SH-SY5Y (cell line): ENCODE measurements around the gene NTSR1.

Experiments used
- GATA2 ChIP-seq: IDR thresholded peaks from 2 replicates; pipeline ENCODE4 v1.6.1; 2011; ENCODE audit warnings: mild to moderate bottlenecking, low read depth, low read length
- GATA3 ChIP-seq: IDR thresholded peaks from 2 replicates; pipeline ENCODE4 v1.6.1; 2011; ENCODE audit warnings: low read depth, mild to moderate bottlenecking, low read length, moderate library complexity

The NTSR1 gene

DNA sequence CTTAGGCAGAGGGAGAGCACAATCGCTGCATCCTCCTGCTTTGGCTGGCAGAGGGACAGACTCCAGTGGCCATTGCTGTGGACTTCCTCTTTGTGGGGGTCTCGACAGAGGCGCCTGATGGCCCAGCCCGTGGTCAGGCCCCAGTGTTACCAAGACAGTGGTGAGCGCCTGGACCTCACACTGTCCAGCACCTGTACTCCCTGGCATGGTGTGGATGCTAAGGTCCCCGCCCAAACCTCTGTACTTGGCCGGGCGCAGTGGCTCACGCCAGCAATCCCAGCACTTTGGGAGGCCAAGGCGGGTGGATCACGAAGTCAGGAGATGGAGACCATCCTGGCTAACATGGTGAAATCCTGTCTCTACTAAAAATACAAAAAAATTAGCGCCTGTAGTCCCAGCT lies 2.3 kb upstream of the NTSR1 start:
- no peak for TF ChIP-seq GATA3
- TF ChIP-seq GATA2: no peak

DNA sequence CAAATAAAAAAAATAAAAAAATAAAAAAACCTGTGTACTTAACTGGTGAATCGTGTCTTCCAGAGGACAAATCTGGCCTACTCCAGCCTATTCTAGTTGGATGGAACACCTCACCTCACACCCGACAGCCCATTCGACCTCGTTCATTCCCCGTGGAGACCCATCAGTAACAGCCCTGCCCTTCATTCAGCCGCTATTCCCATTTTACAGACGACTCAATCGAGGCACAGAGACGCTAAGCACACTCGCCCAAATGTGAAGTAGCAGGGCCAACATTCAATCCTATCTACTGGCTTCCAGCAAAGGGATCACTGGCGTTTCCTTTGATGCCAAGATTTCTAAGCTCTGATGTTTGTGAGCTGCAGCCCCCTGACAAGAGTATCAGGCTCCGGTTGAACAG lies 1.8 kb upstream of the NTSR1 start:
- TF ChIP-seq GATA2 (no peak), GATA3 (no peak)

DNA sequence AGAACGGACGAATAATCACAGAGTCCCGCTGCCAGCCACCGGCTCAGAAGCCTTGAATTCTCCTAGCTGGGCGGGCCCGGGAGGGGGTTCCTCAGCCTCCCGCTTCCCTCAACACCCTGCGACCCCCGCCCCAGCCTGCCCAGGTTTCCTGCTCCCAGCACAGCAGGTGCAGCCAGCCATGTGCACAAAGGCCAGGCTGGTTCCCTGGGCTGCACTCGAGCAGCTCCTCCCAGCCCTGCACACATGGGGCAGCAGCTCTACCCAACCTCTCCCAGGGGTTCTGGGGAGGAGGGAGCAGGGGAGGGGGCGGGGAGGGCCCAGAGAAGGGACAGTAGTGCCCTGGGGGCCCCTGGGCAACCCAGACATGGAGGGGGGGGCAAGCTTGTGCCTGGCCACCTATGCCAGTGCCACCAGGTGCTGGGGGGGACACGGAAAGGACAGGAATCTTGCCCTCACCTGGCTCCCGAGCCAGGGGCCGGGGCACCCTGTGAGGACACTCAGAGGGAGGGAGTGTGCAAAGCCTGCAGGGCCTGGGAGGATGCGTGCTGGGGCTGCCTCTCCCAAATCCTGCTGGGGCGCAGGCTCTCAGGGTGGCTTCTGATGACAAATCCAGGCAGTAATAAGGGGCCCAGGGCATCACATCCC lies 1.2 kb upstream of the NTSR1 start:
- TF ChIP-seq GATA3 (no peak), GATA2 (no peak)

DNA sequence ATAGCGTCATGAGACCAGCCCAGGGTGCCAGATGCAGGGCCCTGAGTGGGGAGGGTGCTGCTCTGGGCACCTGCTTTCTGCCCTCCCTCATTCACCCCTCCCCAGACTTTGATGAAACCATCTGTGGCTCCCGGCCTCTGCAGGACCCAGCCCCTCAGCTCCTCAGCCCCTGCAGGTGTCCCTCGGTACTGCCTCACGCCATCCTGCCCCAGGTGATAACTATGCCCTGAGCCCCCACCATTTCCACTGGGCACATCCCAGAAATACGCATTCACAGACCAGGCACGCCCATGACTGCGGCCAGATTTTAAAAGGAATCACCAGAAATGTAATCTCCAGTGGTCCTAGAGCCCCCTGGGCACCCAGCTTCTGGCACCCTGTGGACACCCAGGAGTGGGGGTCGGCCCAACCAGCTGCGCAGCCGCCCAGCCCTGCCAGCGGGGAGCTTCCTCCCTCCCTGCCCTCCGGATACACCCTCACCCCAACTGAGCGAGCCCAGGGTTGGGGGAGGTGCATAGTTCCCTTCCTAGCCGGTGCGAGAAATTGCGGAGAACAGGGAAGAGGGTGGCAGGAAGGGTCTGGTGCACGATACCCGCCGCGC lies 615 bp upstream of the NTSR1 start:
- TF ChIP-seq GATA2 (no peak), GATA3 (no peak)

DNA sequence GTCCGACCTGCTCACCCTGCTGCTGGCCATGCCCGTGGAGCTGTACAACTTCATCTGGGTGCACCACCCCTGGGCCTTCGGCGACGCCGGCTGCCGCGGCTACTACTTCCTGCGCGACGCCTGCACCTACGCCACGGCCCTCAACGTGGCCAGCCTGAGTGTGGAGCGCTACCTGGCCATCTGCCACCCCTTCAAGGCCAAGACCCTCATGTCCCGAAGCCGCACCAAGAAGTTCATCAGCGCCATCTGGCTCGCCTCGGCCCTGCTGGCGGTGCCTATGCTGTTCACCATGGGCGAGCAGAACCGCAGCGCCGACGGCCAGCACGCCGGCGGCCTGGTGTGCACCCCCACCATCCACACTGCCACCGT lies 885 bp downstream of the NTSR1 start:
- TF ChIP-seq GATA2 (no peak), GATA3 (no peak)

DNA sequence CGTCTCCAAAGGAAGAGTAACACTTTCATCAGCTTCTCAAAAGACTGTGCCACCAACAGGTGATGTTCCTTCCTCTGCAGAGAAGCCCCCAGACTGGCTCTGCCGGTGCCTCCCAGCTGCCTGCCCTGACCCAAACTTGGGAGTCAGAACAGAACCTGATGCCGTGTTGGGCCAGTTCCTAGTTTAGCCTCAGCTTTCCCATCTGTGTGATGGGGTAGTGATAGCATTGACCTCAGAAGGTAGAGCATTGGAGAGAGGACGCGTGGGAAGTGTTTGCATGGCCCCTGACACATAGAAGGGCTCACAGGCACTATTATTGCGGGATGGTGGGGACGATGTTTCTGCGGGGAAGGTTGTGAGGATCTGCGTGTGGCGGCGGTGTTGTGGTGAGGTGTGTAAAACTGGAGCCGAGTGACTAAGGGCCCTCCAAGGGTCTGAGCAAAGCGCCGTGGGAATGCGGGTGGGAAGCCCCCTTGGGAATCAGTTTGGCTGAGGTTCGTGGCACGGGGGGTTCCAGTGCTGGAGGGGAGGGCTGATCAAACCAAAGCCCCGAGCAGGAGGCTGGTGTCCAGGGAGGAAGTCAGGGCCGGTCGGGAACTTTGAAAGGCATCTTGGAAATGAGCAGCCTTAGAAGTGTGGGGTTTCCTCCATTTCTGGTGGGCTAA lies 1.7 kb downstream of the NTSR1 start:
- TF ChIP-seq GATA3: no peak
- no peak for TF ChIP-seq GATA2

DNA sequence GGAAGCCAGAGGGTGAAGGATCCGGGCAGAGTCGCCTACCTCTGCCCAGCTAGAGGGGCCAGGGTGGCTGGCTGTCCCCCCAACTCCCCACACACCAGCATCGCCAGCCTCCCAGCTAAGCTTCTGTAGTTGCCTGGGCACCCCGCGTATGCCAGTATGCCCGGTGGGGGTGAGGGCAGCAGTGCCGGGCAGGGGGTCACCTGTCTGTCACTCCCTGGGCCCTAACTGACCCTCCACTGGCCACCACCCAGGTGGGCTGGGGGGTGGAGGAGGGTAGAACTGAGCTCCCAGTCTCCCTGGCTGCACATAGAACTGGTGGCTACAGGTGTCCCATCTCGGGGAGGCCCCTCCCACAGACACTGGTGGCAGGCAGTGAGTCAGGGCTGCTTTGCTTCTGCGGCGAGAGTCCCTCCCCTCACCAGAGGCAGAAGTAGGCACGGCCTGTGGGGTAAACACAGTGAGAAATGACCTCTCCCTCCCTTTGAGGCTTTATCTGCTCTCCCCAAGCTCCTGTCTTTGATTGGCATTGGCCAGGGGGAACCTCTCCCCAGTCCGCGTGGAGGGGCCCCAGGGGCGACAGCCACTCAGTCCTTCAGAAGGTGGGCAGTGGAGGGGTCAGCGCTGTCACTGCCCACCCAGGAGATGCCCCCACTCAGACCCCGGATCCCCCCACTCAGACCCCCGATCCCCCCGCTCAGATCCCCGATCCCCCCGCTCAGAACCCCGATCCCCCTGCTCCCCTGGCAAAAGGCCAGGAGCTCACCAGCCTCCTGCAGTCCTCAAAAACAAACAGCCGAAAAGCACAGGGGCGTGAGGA lies 2.5 kb downstream of the NTSR1 start:
- TF ChIP-seq GATA3: no peak
- TF ChIP-seq GATA2: no peak

DNA sequence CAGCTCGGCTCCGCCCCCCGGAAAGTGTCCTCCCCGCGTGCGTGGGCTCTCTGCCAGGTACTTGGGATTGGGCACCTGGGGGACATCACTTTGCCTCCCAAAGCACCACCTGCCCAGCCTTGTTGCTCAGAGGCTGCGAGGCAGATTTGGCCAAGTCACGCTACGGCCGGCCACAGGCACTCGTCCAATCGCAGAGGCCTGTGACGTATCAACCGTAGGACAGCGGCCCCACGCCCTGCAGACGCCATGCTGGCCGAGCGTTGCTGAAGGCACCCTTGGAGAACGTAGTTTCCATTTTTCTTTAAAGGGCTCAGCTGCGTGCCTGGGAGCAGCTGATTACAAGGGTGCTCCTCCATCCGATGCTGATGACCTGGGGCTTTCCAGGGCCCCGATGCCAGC lies 3.1 kb downstream of the NTSR1 start:
- no peak for TF ChIP-seq GATA2
- no peak for TF ChIP-seq GATA3

DNA sequence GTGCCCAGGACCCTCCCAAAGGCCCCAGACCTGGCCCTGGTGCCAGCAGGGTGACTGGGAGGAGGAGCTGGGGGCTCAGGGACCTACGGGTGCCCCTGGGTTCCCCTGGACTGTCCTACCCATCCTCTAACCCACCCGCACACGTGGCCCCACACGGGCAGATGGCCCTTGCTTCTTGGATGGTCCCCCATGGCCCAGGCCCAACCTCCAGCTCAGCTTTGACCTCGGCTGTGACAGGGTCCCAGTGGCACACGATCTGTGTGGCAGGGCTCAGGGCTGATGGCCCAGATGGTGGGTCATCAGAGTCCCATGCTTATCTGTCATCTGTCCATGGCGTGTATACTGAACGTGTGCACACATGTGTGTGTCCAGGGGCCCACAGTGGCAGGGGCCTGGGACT lies 4.0 kb downstream of the NTSR1 start:
- no peak for TF ChIP-seq GATA3
- TF ChIP-seq GATA2: no peak

DNA sequence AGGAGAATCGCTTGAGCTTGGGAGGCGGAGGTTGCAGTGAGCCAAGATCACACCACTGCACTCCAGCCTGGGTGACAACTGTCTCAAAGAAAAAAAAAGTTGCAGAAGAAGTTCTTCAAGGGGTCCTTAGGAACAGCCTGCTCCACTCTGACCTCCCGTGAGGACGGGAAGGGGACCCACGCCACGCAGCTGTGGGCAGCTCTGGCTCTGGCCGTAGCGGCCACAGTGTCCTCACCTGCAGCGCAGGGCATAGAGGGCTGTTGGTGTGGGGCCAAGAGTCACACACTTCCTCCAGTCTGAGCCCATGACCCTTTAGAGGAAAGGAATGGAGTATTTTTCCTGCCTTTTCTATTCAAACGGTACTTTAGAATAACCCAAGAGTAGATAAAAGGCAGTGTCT lies 5.4 kb downstream of the NTSR1 start:
- no peak for TF ChIP-seq GATA3

DNA sequence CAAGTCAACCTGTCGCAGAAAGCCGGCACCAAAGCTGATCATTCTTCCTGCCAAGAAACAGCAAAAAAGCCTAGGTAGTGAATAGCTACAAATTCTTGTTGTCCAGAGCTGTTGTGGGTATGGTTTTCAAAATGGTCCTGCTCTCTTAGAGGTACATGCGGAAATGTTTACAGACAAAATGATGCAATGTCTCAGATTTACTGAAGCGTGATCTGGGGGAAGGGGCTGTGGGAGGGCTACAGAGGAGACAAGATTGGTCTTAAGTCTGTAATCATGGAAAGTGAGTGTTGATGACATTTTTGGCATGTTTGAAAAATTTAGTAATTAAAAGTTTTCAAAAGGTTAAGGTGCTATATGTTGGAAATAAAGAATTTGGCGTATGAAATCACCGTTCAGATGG lies 6.2 kb downstream of the NTSR1 start:
- TF ChIP-seq GATA3: no peak
- no peak for TF ChIP-seq GATA2

DNA sequence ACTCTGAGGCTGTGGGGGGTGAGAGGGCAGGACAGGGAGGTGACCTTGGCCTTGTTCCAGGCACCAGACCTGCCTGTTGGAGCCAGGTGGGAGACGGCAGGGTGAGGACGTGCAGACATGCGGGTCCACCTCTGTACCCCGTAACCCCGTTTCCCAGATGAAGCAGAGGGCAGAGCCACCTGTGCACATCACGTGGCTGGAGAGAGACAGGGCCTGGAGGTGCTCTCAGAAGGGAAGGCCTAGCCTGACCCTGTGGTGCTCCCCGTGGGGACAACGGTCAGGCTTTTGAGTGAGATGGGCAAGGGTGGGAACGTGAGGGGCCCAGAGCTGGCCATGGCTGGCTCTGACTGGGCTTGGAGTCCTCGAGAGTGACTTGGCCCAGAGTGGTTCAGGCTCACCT lies 6.6 kb downstream of the NTSR1 start:
- no peak for TF ChIP-seq GATA3
- no peak for TF ChIP-seq GATA2

DNA sequence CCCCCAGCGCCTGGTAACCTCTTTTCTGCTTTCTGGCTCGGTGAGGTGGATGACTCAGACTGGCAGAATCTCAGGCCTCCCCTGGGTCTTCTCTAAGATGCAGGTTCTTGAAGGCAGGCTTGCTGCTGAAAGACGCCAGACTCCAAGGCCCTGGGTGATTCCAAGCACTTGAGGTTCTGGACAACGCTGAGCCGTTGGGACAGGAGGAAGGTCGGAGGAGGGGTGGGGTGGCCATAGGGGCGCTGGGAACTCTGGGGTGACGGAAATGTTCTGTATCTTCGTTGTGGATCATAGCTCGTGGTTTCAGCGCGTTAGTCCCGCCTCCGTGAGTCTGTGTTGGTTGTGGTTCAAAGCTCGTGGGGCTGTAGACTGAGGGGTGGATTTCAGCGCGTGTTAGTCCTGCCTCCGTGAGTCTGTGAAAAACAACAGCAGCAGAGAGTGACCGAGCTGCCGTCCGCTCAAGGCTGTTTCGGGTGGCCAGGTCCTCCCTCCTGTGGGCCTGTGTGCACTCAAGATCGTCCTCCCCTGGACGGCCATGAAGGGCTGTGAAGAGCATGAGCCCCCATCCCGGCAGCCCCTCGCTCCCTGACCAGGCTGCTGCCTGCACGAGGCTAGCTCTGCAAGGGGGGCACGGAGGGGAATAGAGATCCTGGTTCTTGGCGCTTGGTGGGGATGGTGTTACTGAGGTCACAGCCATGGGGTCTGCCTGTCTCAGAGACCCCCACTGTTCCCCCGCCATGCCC lies 7.7 kb downstream of the NTSR1 start:
- no peak for TF ChIP-seq GATA2
- no peak for TF ChIP-seq GATA3

DNA sequence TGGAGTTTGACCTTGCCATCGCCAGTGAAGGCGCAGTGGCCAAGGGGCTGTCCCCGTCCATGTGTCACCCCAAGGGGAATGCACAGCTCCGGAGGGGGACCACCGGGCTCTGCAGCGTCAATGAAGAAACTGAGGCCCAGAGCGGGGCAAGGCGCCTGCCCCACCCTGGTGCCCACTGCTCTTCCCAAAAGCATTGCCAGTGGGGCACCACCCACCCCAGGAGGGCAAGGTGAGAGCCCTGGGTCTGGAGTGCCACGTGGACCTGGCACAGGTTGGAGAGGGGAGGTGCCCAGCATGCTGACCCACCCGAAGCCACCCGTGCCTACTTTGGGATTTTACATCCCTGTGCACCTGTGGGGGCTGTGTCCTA lies 8.3 kb downstream of the NTSR1 start:
- TF ChIP-seq GATA2: no peak
- no peak for TF ChIP-seq GATA3

DNA sequence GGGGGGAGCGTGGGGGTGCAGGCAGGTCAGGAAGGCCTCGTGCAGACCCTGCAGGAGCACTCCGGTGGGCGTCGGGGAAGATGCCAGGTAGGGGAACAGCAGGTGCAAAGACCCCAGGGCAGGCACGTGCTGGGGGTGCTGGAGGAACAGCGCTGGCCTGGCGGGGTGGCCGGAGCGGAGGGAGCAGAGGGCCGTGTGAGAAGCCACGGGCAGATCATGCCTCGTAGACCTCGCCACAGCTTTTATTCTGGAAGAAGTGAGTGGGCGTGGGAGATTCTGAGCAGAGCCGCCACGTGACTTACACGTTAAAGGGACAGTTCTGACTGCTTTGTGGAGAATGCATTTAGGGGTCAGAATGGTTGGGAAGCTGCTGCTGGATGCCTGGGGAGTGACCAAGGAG lies 9.3 kb downstream of the NTSR1 start:
- TF ChIP-seq GATA2 (no peak), GATA3 (no peak)
